GM19351 (cell line): ENCODE results near the gene GRIN3A.
"Not testable (repeated sequence)": the region's sequence is repeated elsewhere in the genome, so short reads cannot be mapped to it uniquely, and the experiment has no call there.

ENCODE experiments used
- ATAC-seq: cut with Tn5 transposase; IDR thresholded peaks from one replicate; pipeline ENCODE4 v1.9.1; 2021; ENCODE audit warnings: mild to moderate bottlenecking, moderate library complexity; ENCODE audit not compliant: unreplicated experiment

GRIN3A gene

GRCh38 chr9:101585740-101586139 lies 152.7 kb downstream of the GRIN3A start:
- no peak for ATAC-seq

GRCh38 chr9:101582553-101582952 lies 155.9 kb downstream of the GRIN3A start:
- no peak for ATAC-seq

GRCh38 chr9:101579711-101580545 lies 158.5 kb downstream of the GRIN3A start:
- no peak for ATAC-seq

- ATAC-seq: peak; percentile 80
Measured at GRCh38 chr9:101578378-101578777, 160.1 kb downstream of the GRIN3A start.

- no peak for ATAC-seq
Measured at GRCh38 chr9:101574731-101575333, 163.6 kb downstream of the GRIN3A start.

- no peak for ATAC-seq
Measured at GRCh38 chr9:101572316-101572715, 166.1 kb downstream of the GRIN3A start.

- ATAC-seq: no peak
Measured at GRCh38 chr9:101571114-101571513, 167.3 kb downstream of the GRIN3A start.

GRCh38 chr9:101569741-101570501 lies 168.5 kb downstream of the GRIN3A start:
- no peak for ATAC-seq

- ATAC-seq: no peak
Measured at GRCh38 chr9:101567725-101568350, 170.6 kb downstream of the GRIN3A start.

GRCh38 chr9:101566904-101567724 lies 171.3 kb downstream of the GRIN3A start:
- ATAC-seq: peak; percentile 90

GRCh38 chr9:101564252-101564651 lies 174.2 kb downstream of the GRIN3A start:
- ATAC-seq: no peak

GRCh38 chr9:101562966-101563365 lies 175.5 kb downstream of the GRIN3A start:
- no peak for ATAC-seq

- ATAC-seq: no peak
Measured at GRCh38 chr9:101561740-101562139, 176.7 kb downstream of the GRIN3A start.

- not testable (repeated sequence) for ATAC-seq
Measured at GRCh38 chr9:101549472-101550098, 188.9 kb downstream of the GRIN3A start.

- no peak for ATAC-seq
Measured at GRCh38 chr9:101543098-101543735, 195.2 kb downstream of the GRIN3A start.

GRCh38 chr9:101540069-101540468 lies 198.4 kb downstream of the GRIN3A start:
- no peak for ATAC-seq

GRCh38 chr9:101536938-101537337 lies 201.5 kb downstream of the GRIN3A start:
- no peak for ATAC-seq

- no peak for ATAC-seq
Measured at GRCh38 chr9:101536351-101536750, 202.1 kb downstream of the GRIN3A start.
